ENCODE results near the gene CELF4.

DNA sequence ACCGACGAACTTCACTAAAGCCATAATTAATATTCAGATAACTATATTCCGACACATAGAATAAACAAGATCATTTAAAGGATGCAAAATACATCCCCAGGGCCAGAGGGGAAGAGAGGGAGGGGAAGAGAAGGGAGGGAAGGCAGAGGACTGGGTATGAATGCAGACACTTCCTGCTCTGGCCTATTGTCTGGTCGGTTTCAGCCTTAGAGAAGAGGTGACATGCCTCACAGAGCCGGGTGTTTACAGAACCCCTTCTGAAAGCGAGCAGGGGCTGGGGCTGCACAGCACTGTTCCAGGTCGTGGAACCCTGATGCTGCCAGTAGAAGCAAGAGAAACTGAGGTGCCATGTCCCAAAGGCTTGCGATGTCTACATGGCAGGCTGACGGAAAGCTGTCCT, 31.0 kb downstream of the CELF4 start:
- TF ChIP-seq POLR2A (IDR thresholded peaks at IDR 0.05; ENCODE audit: low read depth, low read length) (no peak), POLR2AphosphoS5 (IDR thresholded peaks at IDR 0.05; ENCODE audit: low read depth, low read length) (no peak), TAF1 (IDR thresholded peaks at IDR 0.05; ENCODE audit: borderline replicate concordance, low read depth, low read length) (no peak)

Data from GM12892 (cell line).